Measurements from ENCODE around the gene HJV.

DNA sequence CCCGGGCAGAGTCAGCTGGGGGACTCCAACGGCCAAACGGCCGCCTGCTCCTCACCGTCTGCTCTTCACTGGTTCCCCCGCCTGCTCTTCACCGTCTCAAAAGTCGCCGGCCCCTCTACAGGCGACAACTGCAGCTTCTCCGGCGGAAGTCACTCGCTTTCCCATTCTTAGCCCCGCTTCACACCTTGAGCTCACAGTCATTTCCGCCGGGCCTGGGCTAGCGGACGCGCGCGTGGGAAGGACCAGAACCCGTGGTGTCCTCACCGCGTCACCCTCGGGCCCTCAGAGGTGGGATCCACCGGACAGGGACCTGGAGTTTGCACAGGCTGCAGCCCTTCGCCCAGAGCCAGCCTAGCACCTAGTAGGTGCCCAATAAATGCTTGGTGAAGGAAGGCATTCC is 27.9 kb upstream of the HJV start:
- TF ChIP-seq, protein P1, sequence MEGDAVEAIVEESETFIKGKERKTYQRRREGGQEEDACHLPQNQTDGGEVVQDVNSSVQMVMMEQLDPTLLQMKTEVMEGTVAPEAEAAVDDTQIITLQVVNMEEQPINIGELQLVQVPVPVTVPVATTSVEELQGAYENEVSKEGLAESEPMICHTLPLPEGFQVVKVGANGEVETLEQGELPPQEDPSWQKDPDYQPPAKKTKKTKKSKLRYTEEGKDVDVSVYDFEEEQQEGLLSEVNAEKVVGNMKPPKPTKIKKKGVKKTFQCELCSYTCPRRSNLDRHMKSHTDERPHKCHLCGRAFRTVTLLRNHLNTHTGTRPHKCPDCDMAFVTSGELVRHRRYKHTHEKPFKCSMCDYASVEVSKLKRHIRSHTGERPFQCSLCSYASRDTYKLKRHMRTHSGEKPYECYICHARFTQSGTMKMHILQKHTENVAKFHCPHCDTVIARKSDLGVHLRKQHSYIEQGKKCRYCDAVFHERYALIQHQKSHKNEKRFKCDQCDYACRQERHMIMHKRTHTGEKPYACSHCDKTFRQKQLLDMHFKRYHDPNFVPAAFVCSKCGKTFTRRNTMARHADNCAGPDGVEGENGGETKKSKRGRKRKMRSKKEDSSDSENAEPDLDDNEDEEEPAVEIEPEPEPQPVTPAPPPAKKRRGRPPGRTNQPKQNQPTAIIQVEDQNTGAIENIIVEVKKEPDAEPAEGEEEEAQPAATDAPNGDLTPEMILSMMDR (conservative IDR thresholded peaks at IDR 0.05 in 1 of 2, IDR thresholded peaks at IDR 0.05 in 1 of 2; ENCODE audit: low read depth in 1 of 2, low read length in 2 of 2), result no peak
- TF ChIP-seq EZH2 (IDR thresholded peaks at IDR 0.05; ENCODE audit: low read length, missing control alignments), result no peak
